HCT116 (cell line): ENCODE data around the gene TIMM50. TPM values are rescaled to one million over a fixed set of nuclear protein-coding genes. Genes with fewer than 3 reads are reported as not detected.

Source experiments
- ATAC-seq: fragments of 200-7000 bp; cut with Tn5 transposase; 2 replicates; pipeline ENCODE4 v1.9.1; 2020; ENCODE audit warnings: mild to moderate bottlenecking, moderate library complexity
- BruUV-seq: library from RNA; stranded (reverse); fragments of 400-500 nt; replicated peaks from 2 replicates; lab custom pipeline; 2021; lab: Mats Ljungman, UMichigan
- CTCF ChIA-PET: fragments of 300-600 bp; sonication (Branson Sonifier 250); formaldehyde crosslinking; loops from one replicate; lab custom pipeline; 2021; ENCODE audit warnings: antibody characterized with exemption; lab: Charles Lee
- POLR2A ChIA-PET: fragments of 300-600, 350-600 bp; sonication (Branson Sonifier 250); formaldehyde crosslinking; loops from one replicate; lab custom pipeline; 2021; ENCODE audit warnings: antibody characterized with exemption; lab: Charles Lee
- RAD21 ChIA-PET, 2 experiments: fragments of 300-600 bp; sonication (Branson Sonifier 250); formaldehyde crosslinking; loops; one replicate each; lab custom pipeline; 2023; ENCODE audit warnings: low total read pairs in 2 of 2; ENCODE audit not compliant: uncharacterized antibody in 2 of 2, unreplicated experiment in 2 of 2, low non-redundant PET in 1 of 2; lab: Charles Lee
- DNase-seq: peaks from one replicate; pipeline ENCODE4 v3.0.0-alpha.2; 2010; ENCODE audit warnings: low read depth, low spot score
- H2AFZ ChIP-seq: fragments of 200-600 bp; shearing (Covaris generic), sonication (generic); 2 replicates; pipeline ENCODE4 v1.6.1; 2017; ENCODE audit warnings: low read depth, mixed run types, mixed read lengths, antibody characterized with exemption, low read length; ENCODE audit not compliant: poor library complexity, severe bottlenecking
- H3K27ac ChIP-seq: 2 replicates; pipeline ENCODE4 v1.5.1; 2012; ENCODE audit warnings: low read depth, low read length
- H3K27me3 ChIP-seq: fragments of 200-600 bp; sonication (generic); 2 replicates; pipeline ENCODE4 v1.6.1; 2016; ENCODE audit warnings: mixed run types, low read length, mixed read lengths; ENCODE audit not compliant: insufficient read depth
- H3K36me3 ChIP-seq, 2 experiments: fragments of 200-500 bp in 1 of 2; fragments of 200-600 bp in 1 of 2; sonication (Bioruptor generic) in 1 of 2; sonication (generic) in 1 of 2; 2 replicates each; pipeline versions ENCODE4 v1.5.1 to v1.6.1; 2014 to 2016; ENCODE audit warnings: low read length in 2 of 2, inconsistent platforms in 1 of 2, mixed read lengths in 1 of 2, mixed run types in 1 of 2; ENCODE audit not compliant: insufficient read depth in 2 of 2, control insufficient read depth in 1 of 2
- H3K4me1 ChIP-seq, 2 experiments: fragments of 200-600 bp in 1 of 2; sonication (generic) in 1 of 2; 2 replicates each; pipeline versions ENCODE4 v1.5.1 to v1.6.1; 2012 to 2017; ENCODE audit warnings: low read length in 2 of 2, inconsistent platforms in 1 of 2, mild to moderate bottlenecking in 1 of 2, mixed read lengths in 1 of 2, mixed run types in 1 of 2, moderate library complexity in 1 of 2; ENCODE audit not compliant: insufficient read depth in 2 of 2, control insufficient read depth in 1 of 2
- H3K4me2 ChIP-seq: fragments of 200-600 bp; sonication (generic); 2 replicates; pipeline ENCODE4 v1.6.1; 2017; ENCODE audit warnings: mixed run types, low read length, mixed read lengths
- H3K4me3 ChIP-seq, 2 experiments: fragments of 200-600 bp in 1 of 2; sonication (generic) in 1 of 2; replicated peaks in 1 of 2; 2 replicates each; pipeline ENCODE4 v1.5.1; 2011 to 2016; ENCODE audit warnings: low read length in 2 of 2, control low read depth in 1 of 2, low read depth in 1 of 2, mild to moderate bottlenecking in 1 of 2, mixed read lengths in 1 of 2, mixed run types in 1 of 2
- H3K79me2 ChIP-seq: fragments of 200-600 bp; sonication (generic); 2 replicates; pipeline ENCODE4 v1.6.1; 2017; ENCODE audit warnings: mild to moderate bottlenecking, mixed run types, low read length, moderate library complexity, mixed read lengths; ENCODE audit not compliant: insufficient read depth
- H3K9ac ChIP-seq: fragments of 200-600 bp; sonication (generic); 2 replicates; pipeline ENCODE4 v1.6.1; 2016; ENCODE audit warnings: low read length, mixed read lengths
- H3K9me2 ChIP-seq: fragments of 200-600 bp; sonication (generic), shearing (Covaris generic); 2 replicates; pipeline ENCODE4 v1.6.1; 2017; ENCODE audit warnings: mixed run types, mild to moderate bottlenecking, moderate library complexity; ENCODE audit not compliant: insufficient read depth
- H3K9me3 ChIP-seq, 2 experiments: fragments of 200-500 bp in 1 of 2; fragments of 200-600 bp in 1 of 2; sonication (Bioruptor generic) in 1 of 2; sonication (generic) in 1 of 2; 2 replicates each; pipeline ENCODE4 v1.6.1; 2014 to 2017; ENCODE audit warnings: low read length in 2 of 2, mixed read lengths in 2 of 2, inconsistent platforms in 1 of 2, low read depth in 1 of 2, mild to moderate bottlenecking in 1 of 2, mixed run types in 1 of 2, moderate library complexity in 1 of 2; ENCODE audit not compliant: control insufficient read depth in 1 of 2, insufficient read depth in 1 of 2
- H4K20me1 ChIP-seq: fragments of 200-600 bp; sonication (generic), shearing (Covaris generic); 2 replicates; pipeline ENCODE4 v1.6.1; 2017; ENCODE audit warnings: mixed run types, mild to moderate bottlenecking, moderate library complexity; ENCODE audit not compliant: insufficient read depth
- CBX3 ChIP-seq: IDR thresholded peaks from 2 replicates; pipeline ENCODE4 v1.6.1; 2012; ENCODE audit warnings: low read depth
- CEBPB ChIP-seq: IDR thresholded peaks from 2 replicates; pipeline ENCODE4 v1.6.1; 2012; ENCODE audit warnings: low read depth
- EGR1 ChIP-seq: IDR thresholded peaks from 2 replicates; pipeline ENCODE4 v1.6.1; 2012; ENCODE audit warnings: low read depth
- ELF1 ChIP-seq: IDR thresholded peaks from 2 replicates; pipeline ENCODE4 v1.6.1; 2012; ENCODE audit warnings: low read depth, borderline replicate concordance
- EZH2phosphoT487 ChIP-seq: fragments of 200-600 bp; IDR thresholded peaks from 2 replicates; pipeline ENCODE4 v1.6.1; 2018; ENCODE audit warnings: antibody characterized with exemption, borderline replicate concordance
- FOSL1 ChIP-seq: IDR thresholded peaks from 2 replicates; pipeline ENCODE4 v1.6.1; 2012; ENCODE audit warnings: low read depth
- MAX ChIP-seq: IDR thresholded peaks from 2 replicates; pipeline ENCODE4 v1.6.1; 2012
- POLR2AphosphoS5 ChIP-seq: IDR thresholded peaks from 2 replicates; pipeline ENCODE4 v1.6.1; 2011; ENCODE audit warnings: mild to moderate bottlenecking, low read depth, low read length, moderate library complexity
- RAD21 ChIP-seq: IDR thresholded peaks from 2 replicates; pipeline ENCODE4 v1.6.1; 2012; ENCODE audit warnings: low read depth, mild to moderate bottlenecking
- REST ChIP-seq: IDR thresholded peaks from 2 replicates; pipeline ENCODE4 v1.6.1; 2012; ENCODE audit warnings: low read depth
- SIN3A ChIP-seq: IDR thresholded peaks from 2 replicates; pipeline ENCODE4 v1.6.1; 2012; ENCODE audit warnings: low read depth
- SP1 ChIP-seq: IDR thresholded peaks from 2 replicates; pipeline ENCODE4 v1.6.1; 2012; ENCODE audit warnings: low read depth
- SRF ChIP-seq: IDR thresholded peaks from 2 replicates; pipeline ENCODE4 v1.6.1; 2012; ENCODE audit warnings: low read depth
- ZFX ChIP-seq: fragments of 450-650 bp; IDR thresholded peaks from 2 replicates; pipeline ENCODE4 v1.6.1; 2017
- ZNF274 ChIP-seq: fragments of 200-500 bp; sonication (Bioruptor generic); IDR thresholded peaks from 2 replicates; pipeline ENCODE4 v1.6.1; 2014; ENCODE audit warnings: mild to moderate bottlenecking, low read depth, low read length, inconsistent platforms
- intact Hi-C: fragments of 100-400 bp; cut with micrococcal nuclease; formaldehyde crosslinking; loops from 2 replicates; pipeline ENCODE4 v1.10.0; 2022
- total RNA-seq: library from RNA; stranded (reverse); gene quantifications from one replicate; pipeline ENCODE4 v1.2.1, GENCODE V29; 2021; ENCODE audit not compliant: unreplicated experiment
- TF ChIP-seq, protein P1 (sequence below), 3 experiments: fragments of 200-600 bp in 1 of 3; sonication (generic) in 1 of 3; IDR thresholded peaks in 2 of 3; conservative IDR thresholded peaks in 1 of 3; 2 replicates each; pipeline ENCODE4 v1.5.1; 2012 to 2017; ENCODE audit warnings: low read depth in 2 of 3, low read length in 2 of 3, antibody characterized with exemption in 1 of 3, borderline replicate concordance in 1 of 3, control low read depth in 1 of 3, mild to moderate bottlenecking in 1 of 3, mixed read lengths in 1 of 3, mixed run types in 1 of 3, moderate library complexity in 1 of 3; ENCODE audit not compliant: insufficient read depth in 1 of 3

The TIMM50 gene
- total RNA-seq, 1 experiment from 2014 or later, result 111 TPM

DNA sequence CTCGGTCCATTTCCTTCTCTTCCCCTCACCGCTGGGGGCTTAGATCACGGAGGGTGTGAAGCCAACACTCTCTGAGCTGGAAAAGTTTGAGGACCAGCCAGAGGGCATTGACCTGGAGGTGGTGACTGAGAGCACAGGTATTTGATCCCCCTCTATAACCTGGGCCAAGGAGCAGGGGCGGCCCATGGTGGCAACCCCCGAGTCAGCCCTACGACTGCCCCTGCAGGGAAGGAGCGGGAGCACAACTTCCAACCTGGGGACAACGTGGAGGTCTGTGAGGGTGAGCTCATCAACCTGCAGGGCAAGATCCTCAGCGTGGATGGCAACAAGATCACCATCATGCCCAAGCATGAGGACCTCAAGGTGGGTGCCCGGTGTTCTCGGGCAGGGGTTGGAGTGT, 11.6 kb upstream of the TIMM50 start:
- Histone ChIP-seq H3K4me2 (no peak overlapping the region), H3K9me2 (no peaks in the 10 kb centered on the region), H3K27me3 (no peaks in the 10 kb centered on the region), H3K27ac (no peak overlapping the region), H3K4me3 (no peak overlapping the region), H2AFZ (no peak overlapping the region), H4K20me1 (no peaks in the 10 kb centered on the region), H3K9me3 (no peaks in the 10 kb centered on the region), H3K36me3 (peaks cover 57 to 78% of the 10 kb centered on the region in 2 experiments), H3K79me2 (peaks cover 16% of the 10 kb centered on the region; the same call in 1 of the 2 replicates), H3K4me1 (no peaks in the 10 kb centered on the region), H3K9ac (no peak overlapping the region)
- POLR2A ChIA-PET, result no interaction called here
- no peak for ATAC-seq
- intact Hi-C loops, result no loop called here
- CTCF ChIA-PET, result no interaction called here
- BruUV-seq, result no TSS peak
- DNase-seq, result no peak
- TF ChIP-seq RAD21 (no peak), ELF1 (no peak), CBX3 (no peak), EZH2phosphoT487 (no peak), POLR2AphosphoS5 (no peak), ZNF274 (no peak), ZFX (no peak), CEBPB (no peak), SRF (no peak), REST (no peak), SIN3A (no peak), SP1 (no peak), EGR1 (no peak), MAX (no peak), FOSL1 (no peak)
- TF ChIP-seq, protein P1, sequence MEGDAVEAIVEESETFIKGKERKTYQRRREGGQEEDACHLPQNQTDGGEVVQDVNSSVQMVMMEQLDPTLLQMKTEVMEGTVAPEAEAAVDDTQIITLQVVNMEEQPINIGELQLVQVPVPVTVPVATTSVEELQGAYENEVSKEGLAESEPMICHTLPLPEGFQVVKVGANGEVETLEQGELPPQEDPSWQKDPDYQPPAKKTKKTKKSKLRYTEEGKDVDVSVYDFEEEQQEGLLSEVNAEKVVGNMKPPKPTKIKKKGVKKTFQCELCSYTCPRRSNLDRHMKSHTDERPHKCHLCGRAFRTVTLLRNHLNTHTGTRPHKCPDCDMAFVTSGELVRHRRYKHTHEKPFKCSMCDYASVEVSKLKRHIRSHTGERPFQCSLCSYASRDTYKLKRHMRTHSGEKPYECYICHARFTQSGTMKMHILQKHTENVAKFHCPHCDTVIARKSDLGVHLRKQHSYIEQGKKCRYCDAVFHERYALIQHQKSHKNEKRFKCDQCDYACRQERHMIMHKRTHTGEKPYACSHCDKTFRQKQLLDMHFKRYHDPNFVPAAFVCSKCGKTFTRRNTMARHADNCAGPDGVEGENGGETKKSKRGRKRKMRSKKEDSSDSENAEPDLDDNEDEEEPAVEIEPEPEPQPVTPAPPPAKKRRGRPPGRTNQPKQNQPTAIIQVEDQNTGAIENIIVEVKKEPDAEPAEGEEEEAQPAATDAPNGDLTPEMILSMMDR (IDR thresholded peaks at IDR 0.05 in 2 of 3, conservative IDR thresholded peaks at IDR 0.05 in 1 of 3; ENCODE audit: borderline replicate concordance in 1 of 3, insufficient read depth in 1 of 3, low read depth in 2 of 3, low read length in 2 of 3), result no peak
- RAD21 ChIA-PET, result no interaction called here
